HEK293 (cell line): ENCODE measurements around the gene OTP.

Experiments
- CTCF ChIA-PET: fragments of 350-600 bp; formaldehyde crosslinking; extraction: SDS; loops from one replicate; lab custom pipeline; 2021; ENCODE audit warnings: antibody characterized with exemption; lab: Yijun Ruan, JAX
- POLR2A ChIA-PET: fragments of 300-600 bp; formaldehyde crosslinking; extraction: SDS; loops from one replicate; lab custom pipeline; 2020; ENCODE audit warnings: antibody characterized with exemption, inconsistent platforms; lab: Yijun Ruan, JAX
- H3K27ac ChIP-seq: fragments of 200-500 bp; sonication (Bioruptor generic); 2 replicates; pipeline ENCODE4 v1.5.1; 2014; ENCODE audit warnings: low read depth, low read length, control low read depth, inconsistent platforms; ENCODE audit errors: extremely low read depth
- H3K36me3 ChIP-seq, 2 experiments: fragments of 200-500 bp in 1 of 2; sonication (Bioruptor generic) in 1 of 2; 1 replicate in 1 of 2; 2 replicates in 1 of 2; pipeline ENCODE4 v1.5.1; 2014 to 2017; ENCODE audit warnings: inconsistent platforms in 2 of 2, low read length in 2 of 2; ENCODE audit not compliant: control insufficient read depth in 2 of 2, insufficient read depth in 1 of 2
- H3K4me1 ChIP-seq: fragments of 200-500 bp; sonication (Bioruptor generic); 2 replicates; pipeline ENCODE4 v1.5.1; 2014; ENCODE audit warnings: mild to moderate bottlenecking, low read length, inconsistent platforms; ENCODE audit not compliant: control insufficient read depth, insufficient read depth
- H3K4me3 ChIP-seq: 2 replicates; pipeline ENCODE4 v1.5.1; 2011; ENCODE audit warnings: low read depth, mild to moderate bottlenecking, control low read depth, low read length, moderate library complexity
- H3K9me3 ChIP-seq: fragments of 200-500 bp; sonication (Bioruptor generic); 2 replicates; pipeline ENCODE4 v1.5.1; 2014; ENCODE audit warnings: low read depth, low read length, inconsistent platforms; ENCODE audit not compliant: control insufficient read depth, insufficient read depth
- FEZF1 ChIP-seq: fragments of 450-650 bp; formaldehyde crosslinking; IDR thresholded peaks from 2 replicates; pipeline ENCODE4 v1.5.1; 2016; ENCODE audit warnings: missing biosample characterization, missing genetic modification characterization
- KLF8 ChIP-seq: fragments of 450-650 bp; formaldehyde crosslinking; IDR thresholded peaks from 2 replicates; pipeline ENCODE4 v1.5.1; 2016; ENCODE audit warnings: missing biosample characterization, missing genetic modification characterization
- PRDM1 ChIP-seq: fragments of 450-650 bp; formaldehyde crosslinking; IDR thresholded peaks from 2 replicates; pipeline ENCODE4; 2016; ENCODE audit warnings: missing biosample characterization, missing genetic modification characterization
- ZBTB8A ChIP-seq: fragments of 450-650 bp; formaldehyde crosslinking; IDR thresholded peaks from 2 replicates; pipeline ENCODE4 v1.5.1; 2016; ENCODE audit warnings: missing biosample characterization, missing genetic modification characterization
- ZNF132 ChIP-seq: fragments of 450-650 bp; formaldehyde crosslinking; IDR thresholded peaks from 2 replicates; pipeline ENCODE4 v1.5.1; 2017; ENCODE audit warnings: missing biosample characterization, missing genetic modification characterization, borderline replicate concordance
- ZNF157 ChIP-seq: fragments of 450-650 bp; formaldehyde crosslinking; IDR thresholded peaks from 2 replicates; pipeline ENCODE4 v1.5.1; 2016; ENCODE audit warnings: missing biosample characterization, missing genetic modification characterization
- ZNF571 ChIP-seq: fragments of 450-650 bp; formaldehyde crosslinking; IDR thresholded peaks from 2 replicates; pipeline ENCODE4 v1.5.0; 2017; ENCODE audit warnings: missing biosample characterization, missing genetic modification characterization
- ZNF629 ChIP-seq: fragments of 450-650 bp; formaldehyde crosslinking; IDR thresholded peaks from 2 replicates; pipeline ENCODE4 v1.5.1; 2017; ENCODE audit warnings: missing biosample characterization, missing genetic modification characterization
- ZNF747 ChIP-seq: fragments of 450-650 bp; formaldehyde crosslinking; IDR thresholded peaks from 2 replicates; pipeline ENCODE4 v1.5.1; 2016; ENCODE audit warnings: missing biosample characterization, missing genetic modification characterization
- ZNF791 ChIP-seq: fragments of 450-650 bp; formaldehyde crosslinking; IDR thresholded peaks from 2 replicates; pipeline ENCODE4 v1.5.1; 2016; ENCODE audit warnings: missing biosample characterization, missing genetic modification characterization
- ZXDB ChIP-seq: fragments of 450-650 bp; formaldehyde crosslinking; IDR thresholded peaks from 2 replicates; pipeline ENCODE4 v1.5.1; 2016; ENCODE audit warnings: missing biosample characterization, missing genetic modification characterization
- TF ChIP-seq, protein P1 (sequence below): fragments of 450-650 bp; formaldehyde crosslinking; IDR thresholded peaks from 2 replicates; pipeline ENCODE4 v1.5.1; 2016; ENCODE audit warnings: missing biosample characterization, missing genetic modification characterization
- TF ChIP-seq, protein P2 (sequence below): fragments of 450-650 bp; formaldehyde crosslinking; IDR thresholded peaks from 2 replicates; pipeline ENCODE4 v1.5.1; 2016; ENCODE audit warnings: missing biosample characterization, missing genetic modification characterization, low read depth
- TF ChIP-seq, protein P3 (sequence below): fragments of 450-650 bp; formaldehyde crosslinking; IDR thresholded peaks from 2 replicates; pipeline ENCODE4; 2016; ENCODE audit warnings: missing biosample characterization, missing genetic modification characterization
- TF ChIP-seq, protein P4 (sequence below): fragments of 450-650 bp; formaldehyde crosslinking; IDR thresholded peaks from 2 replicates; pipeline ENCODE4 v1.5.1; 2016; ENCODE audit warnings: missing biosample characterization, missing genetic modification characterization
- TF ChIP-seq, protein P5 (sequence below): fragments of 450-650 bp; formaldehyde crosslinking; IDR thresholded peaks from 2 replicates; pipeline ENCODE4 v1.5.1; 2017; ENCODE audit warnings: missing biosample characterization, missing genetic modification characterization
- TF ChIP-seq, protein P6 (sequence below): fragments of 450-650 bp; formaldehyde crosslinking; IDR thresholded peaks from 2 replicates; pipeline ENCODE4 v1.5.1; 2016; ENCODE audit warnings: missing biosample characterization, missing genetic modification characterization, borderline replicate concordance

Gene OTP

DNA sequence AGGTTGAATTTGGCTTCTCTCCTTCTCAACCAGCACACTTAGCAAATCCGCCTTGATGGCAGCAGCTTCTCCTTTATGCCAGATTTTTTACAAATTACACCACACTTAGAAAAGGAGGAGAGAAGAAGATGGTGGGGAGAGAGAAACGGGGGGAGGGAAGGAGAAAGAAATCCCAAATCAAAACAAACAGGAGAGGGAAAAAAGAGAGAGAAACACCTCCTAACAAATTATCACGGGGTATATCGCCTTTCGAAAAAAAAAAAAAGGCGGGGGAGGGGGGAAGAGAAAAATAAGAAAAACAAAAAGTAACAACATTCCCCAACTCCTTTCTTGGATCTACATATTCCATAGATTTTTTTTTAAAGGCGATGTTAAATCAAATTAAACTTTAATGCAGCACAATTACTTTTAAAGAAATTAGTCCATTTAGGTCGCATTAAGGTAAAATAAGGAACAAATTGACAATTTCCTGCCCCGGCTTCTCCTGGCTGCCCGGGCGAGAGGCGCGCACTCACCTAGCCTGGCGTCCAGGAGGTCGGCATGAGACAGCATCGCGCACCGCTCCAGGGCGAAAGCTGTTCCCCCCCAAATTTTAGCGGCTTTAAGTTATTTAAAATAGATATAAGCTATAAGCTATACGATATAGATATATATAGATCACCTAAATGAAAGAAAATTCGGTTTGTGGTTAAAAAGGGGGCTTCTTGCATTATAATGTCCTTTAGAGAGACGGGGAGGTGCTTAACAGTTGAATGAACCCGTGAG lies at the start of gene OTP:
OTP (minus strand) TSS at position 716 of the 765 bp plus-strand sequence; CDS start at position 552, 164 bp downstream.
- H3K4me3 ChIP-seq = no peak within 1 kb of the TSS
- no peak within 1 kb of the TSS for H3K27ac ChIP-seq
- H3K36me3 ChIP-seq = no peaks in the 10 kb centered on the region
- TF ChIP-seq ZNF629 (tag by site-specific recombination) (no peak), ZNF132 (tag by site-specific recombination) (no peak), ZBTB8A (no peak), ZNF747 (tag by site-specific recombination) (no peak), ZXDB (no peak), ZNF791 (tag by site-specific recombination) (no peak), ZNF157 (tag by site-specific recombination) (no peak), ZNF571 (tag by site-specific recombination) (no peak), FEZF1 (tag by site-specific recombination) (no peak), KLF8 (no peak), PRDM1 (no peak)
- TF ChIP-seq, protein P1, sequence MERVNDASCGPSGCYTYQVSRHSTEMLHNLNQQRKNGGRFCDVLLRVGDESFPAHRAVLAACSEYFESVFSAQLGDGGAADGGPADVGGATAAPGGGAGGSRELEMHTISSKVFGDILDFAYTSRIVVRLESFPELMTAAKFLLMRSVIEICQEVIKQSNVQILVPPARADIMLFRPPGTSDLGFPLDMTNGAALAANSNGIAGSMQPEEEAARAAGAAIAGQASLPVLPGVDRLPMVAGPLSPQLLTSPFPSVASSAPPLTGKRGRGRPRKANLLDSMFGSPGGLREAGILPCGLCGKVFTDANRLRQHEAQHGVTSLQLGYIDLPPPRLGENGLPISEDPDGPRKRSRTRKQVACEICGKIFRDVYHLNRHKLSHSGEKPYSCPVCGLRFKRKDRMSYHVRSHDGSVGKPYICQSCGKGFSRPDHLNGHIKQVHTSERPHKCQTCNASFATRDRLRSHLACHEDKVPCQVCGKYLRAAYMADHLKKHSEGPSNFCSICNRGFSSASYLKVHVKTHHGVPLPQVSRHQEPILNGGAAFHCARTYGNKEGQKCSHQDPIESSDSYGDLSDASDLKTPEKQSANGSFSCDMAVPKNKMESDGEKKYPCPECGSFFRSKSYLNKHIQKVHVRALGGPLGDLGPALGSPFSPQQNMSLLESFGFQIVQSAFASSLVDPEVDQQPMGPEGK (tag by site-specific recombination) = no peak
- TF ChIP-seq, protein P2, sequence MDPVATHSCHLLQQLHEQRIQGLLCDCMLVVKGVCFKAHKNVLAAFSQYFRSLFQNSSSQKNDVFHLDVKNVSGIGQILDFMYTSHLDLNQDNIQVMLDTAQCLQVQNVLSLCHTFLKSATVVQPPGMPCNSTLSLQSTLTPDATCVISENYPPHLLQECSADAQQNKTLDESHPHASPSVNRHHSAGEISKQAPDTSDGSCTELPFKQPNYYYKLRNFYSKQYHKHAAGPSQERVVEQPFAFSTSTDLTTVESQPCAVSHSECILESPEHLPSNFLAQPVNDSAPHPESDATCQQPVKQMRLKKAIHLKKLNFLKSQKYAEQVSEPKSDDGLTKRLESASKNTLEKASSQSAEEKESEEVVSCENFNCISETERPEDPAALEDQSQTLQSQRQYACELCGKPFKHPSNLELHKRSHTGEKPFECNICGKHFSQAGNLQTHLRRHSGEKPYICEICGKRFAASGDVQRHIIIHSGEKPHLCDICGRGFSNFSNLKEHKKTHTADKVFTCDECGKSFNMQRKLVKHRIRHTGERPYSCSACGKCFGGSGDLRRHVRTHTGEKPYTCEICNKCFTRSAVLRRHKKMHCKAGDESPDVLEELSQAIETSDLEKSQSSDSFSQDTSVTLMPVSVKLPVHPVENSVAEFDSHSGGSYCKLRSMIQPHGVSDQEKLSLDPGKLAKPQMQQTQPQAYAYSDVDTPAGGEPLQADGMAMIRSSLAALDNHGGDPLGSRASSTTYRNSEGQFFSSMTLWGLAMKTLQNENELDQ (tag by site-specific recombination) = no peak
- TF ChIP-seq, protein P3, sequence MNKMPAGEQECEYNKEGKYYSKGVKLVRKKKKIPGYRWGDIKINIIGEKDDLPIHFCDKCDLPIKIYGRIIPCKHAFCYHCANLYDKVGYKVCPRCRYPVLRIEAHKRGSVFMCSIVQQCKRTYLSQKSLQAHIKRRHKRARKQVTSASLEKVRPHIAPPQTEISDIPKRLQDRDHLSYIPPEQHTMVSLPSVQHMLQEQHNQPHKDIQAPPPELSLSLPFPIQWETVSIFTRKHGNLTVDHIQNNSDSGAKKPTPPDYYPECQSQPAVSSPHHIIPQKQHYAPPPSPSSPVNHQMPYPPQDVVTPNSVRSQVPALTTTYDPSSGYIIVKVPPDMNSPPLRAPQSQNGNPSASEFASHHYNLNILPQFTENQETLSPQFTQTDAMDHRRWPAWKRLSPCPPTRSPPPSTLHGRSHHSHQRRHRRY (tag by site-specific recombination) = no peak
- TF ChIP-seq, protein P4, sequence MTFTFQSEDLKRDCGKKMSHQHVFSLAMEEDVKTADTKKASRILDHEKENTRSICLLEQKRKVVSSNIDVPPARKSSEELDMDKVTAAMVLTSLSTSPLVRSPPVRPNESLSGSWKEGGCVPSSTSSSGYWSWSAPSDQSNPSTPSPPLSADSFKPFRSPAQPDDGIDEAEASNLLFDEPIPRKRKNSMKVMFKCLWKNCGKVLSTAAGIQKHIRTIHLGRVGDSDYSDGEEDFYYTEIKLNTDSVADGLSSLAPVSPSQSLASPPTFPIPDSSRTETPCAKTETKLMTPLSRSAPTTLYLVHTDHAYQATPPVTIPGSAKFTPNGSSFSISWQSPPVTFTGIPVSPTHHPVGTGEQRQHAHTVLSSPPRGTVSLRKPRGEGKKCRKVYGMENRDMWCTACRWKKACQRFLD (tag by site-specific recombination) = no peak
- TF ChIP-seq, protein P5, sequence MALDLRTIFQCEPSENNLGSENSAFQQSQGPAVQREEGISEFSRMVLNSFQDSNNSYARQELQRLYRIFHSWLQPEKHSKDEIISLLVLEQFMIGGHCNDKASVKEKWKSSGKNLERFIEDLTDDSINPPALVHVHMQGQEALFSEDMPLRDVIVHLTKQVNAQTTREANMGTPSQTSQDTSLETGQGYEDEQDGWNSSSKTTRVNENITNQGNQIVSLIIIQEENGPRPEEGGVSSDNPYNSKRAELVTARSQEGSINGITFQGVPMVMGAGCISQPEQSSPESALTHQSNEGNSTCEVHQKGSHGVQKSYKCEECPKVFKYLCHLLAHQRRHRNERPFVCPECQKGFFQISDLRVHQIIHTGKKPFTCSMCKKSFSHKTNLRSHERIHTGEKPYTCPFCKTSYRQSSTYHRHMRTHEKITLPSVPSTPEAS (tag by site-specific recombination) = no peak
- TF ChIP-seq, protein P6, sequence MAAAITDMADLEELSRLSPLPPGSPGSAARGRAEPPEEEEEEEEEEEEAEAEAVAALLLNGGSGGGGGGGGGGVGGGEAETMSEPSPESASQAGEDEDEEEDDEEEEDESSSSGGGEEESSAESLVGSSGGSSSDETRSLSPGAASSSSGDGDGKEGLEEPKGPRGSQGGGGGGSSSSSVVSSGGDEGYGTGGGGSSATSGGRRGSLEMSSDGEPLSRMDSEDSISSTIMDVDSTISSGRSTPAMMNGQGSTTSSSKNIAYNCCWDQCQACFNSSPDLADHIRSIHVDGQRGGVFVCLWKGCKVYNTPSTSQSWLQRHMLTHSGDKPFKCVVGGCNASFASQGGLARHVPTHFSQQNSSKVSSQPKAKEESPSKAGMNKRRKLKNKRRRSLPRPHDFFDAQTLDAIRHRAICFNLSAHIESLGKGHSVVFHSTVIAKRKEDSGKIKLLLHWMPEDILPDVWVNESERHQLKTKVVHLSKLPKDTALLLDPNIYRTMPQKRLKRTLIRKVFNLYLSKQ (tag by site-specific recombination) = no peak
- POLR2A ChIA-PET = interaction anchor here (0.6 kb wide), 1 partner anchor 9 kb away, joined by 4 read pairs; no protein-coding TSS in a partner anchor
- no peaks in the 10 kb centered on the region for H3K9me3 ChIP-seq
- CTCF ChIA-PET = interaction anchor here (0.6 kb wide), 1 partner anchor 371 kb away, joined by 4 read pairs; no protein-coding TSS in a partner anchor
- no peaks in the 10 kb centered on the region for H3K4me1 ChIP-seq
